Esophagus muscularis mucosa (tissue), 4 donors: ENCODE results near the gene GPR152. TPM values are rescaled to one million over a fixed set of nuclear protein-coding genes. Genes with fewer than 3 reads are reported as not detected.

Source experiments
- DNase-seq: peaks from one replicate; pipeline ENCODE4 v3.0.0-alpha.2; 2017; ENCODE audit errors: extremely low spot score
- H3K27ac ChIP-seq, 4 donors: fragments of 200-600 bp; sonication (generic); replicated peaks in 1 of 4; 1 replicate in 3 of 4; 2 replicates in 1 of 4; pipeline ENCODE4 v1.5.1; 2016 to 2019; ENCODE audit warnings: mild to moderate bottlenecking in 1 of 4
- H3K27me3 ChIP-seq, 4 donors: fragments of 200-600 bp; sonication (generic); one replicate each; pipeline versions ENCODE4 v1.5.1 to v1.6.0; 2016 to 2019
- H3K36me3 ChIP-seq, 4 donors: fragments of 200-600 bp; sonication (generic); one replicate each; pipeline ENCODE4 v1.5.1; 2016 to 2019
- H3K4me1 ChIP-seq, 4 donors: fragments of 200-600 bp; sonication (generic); one replicate each; pipeline ENCODE4 v1.5.1; 2016 to 2019
- H3K4me3 ChIP-seq, 4 donors: fragments of 200-600 bp; sonication (generic); 1 replicate in 2 of 4; 2 replicates in 2 of 4; pipeline ENCODE4 v1.5.1; 2016 to 2019; ENCODE audit warnings: mild to moderate bottlenecking in 4 of 4, moderate library complexity in 1 of 4
- H3K9me3 ChIP-seq, 4 donors: fragments of 200-600 bp; sonication (generic); 1 replicate in 3 of 4; 2 replicates in 1 of 4; pipeline ENCODE4 v1.5.1; 2016 to 2019
- EP300 ChIP-seq: sonication (generic); formaldehyde crosslinking; IDR thresholded peaks from one replicate; pipeline ENCODE4 v1.6.1; 2017; ENCODE audit warnings: antibody characterized with exemption
- POLR2A ChIP-seq: fragments of 450-650 bp; IDR thresholded peaks from one replicate; pipeline ENCODE4 v1.6.1; 2017; ENCODE audit warnings: antibody characterized with exemption, moderate library complexity, mild to moderate bottlenecking, low read depth
- POLR2AphosphoS5 ChIP-seq, 2 donors: sonication (generic); formaldehyde crosslinking; IDR thresholded peaks; one replicate each; pipeline ENCODE4 v1.6.1; 2017; ENCODE audit warnings: antibody characterized with exemption in 2 of 2
- WGBS: methylation state at CpG from one replicate; pipeline ENCODE4 v1.1.5; 2018; 5-methylcytosine and 5-hydroxymethylcytosine counted together
- intact Hi-C: fragments of 100-400 bp; cut with DNase I; formaldehyde crosslinking; loops from one replicate; pipeline ENCODE4 v1.15.1; 2023
- total RNA-seq, 4 donors: library from RNA; depleted of rRNA; stranded (reverse); fragments of >200 nt; gene quantifications; one replicate each; pipeline versions ENCODE4 v1.1.0 to v1.2.1, GENCODE V29; 2016
- TF ChIP-seq, protein P1 (sequence below), 3 experiments: fragments of 200-600 bp in 2 of 3; fragments of 450-650 bp in 1 of 3; sonication (generic) in 2 of 3; IDR thresholded peaks; one replicate each; pipeline ENCODE4 v1.5.1; 2017 to 2019; ENCODE audit warnings: antibody characterized with exemption in 3 of 3, mild to moderate bottlenecking in 2 of 3, moderate library complexity in 1 of 3

The GPR152 gene
- total RNA-seq, 4 donors from 2014 or later = not detected

- 76% methylated on average over 6 of the region's 18 CpGs for WGBS
- intact Hi-C loops = no loop called here
- H3K9me3 ChIP-seq = no peaks in the 10 kb centered on the region
- H3K27ac ChIP-seq = no peak overlapping the region
- H3K4me1 ChIP-seq = peaks cover 0 to 23% (median 12%) of the 10 kb centered on the region in 4 donors
- H3K4me3 ChIP-seq = no peak overlapping the region
- TF ChIP-seq POLR2AphosphoS5 (IDR thresholded peaks at IDR 0.05) = no peak
- no peak for TF ChIP-seq EP300
- TF ChIP-seq, protein P1, sequence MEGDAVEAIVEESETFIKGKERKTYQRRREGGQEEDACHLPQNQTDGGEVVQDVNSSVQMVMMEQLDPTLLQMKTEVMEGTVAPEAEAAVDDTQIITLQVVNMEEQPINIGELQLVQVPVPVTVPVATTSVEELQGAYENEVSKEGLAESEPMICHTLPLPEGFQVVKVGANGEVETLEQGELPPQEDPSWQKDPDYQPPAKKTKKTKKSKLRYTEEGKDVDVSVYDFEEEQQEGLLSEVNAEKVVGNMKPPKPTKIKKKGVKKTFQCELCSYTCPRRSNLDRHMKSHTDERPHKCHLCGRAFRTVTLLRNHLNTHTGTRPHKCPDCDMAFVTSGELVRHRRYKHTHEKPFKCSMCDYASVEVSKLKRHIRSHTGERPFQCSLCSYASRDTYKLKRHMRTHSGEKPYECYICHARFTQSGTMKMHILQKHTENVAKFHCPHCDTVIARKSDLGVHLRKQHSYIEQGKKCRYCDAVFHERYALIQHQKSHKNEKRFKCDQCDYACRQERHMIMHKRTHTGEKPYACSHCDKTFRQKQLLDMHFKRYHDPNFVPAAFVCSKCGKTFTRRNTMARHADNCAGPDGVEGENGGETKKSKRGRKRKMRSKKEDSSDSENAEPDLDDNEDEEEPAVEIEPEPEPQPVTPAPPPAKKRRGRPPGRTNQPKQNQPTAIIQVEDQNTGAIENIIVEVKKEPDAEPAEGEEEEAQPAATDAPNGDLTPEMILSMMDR (IDR thresholded peaks at IDR 0.05) = no peak
- TF ChIP-seq POLR2A = no peak
- no peaks in the 10 kb centered on the region for H3K36me3 ChIP-seq
- DNase-seq = no peak
- peaks cover 0 to 90% (median 10%) of the 10 kb centered on the region in 4 donors for H3K27me3 ChIP-seq
Measured at GRCh38 chr11:67408437-67409200, 43.9 kb downstream of the GPR152 start.

GRCh38 chr11:67407688-67408163 is 44.8 kb downstream of the GPR152 start:
- Histone ChIP-seq H3K27me3 (peaks cover 0 to 96% (median 10%) of the 10 kb centered on the region in 4 donors), H3K4me3 (no peak overlapping the region), H3K4me1 (peaks cover 0 to 26% (median 17%) of the 10 kb centered on the region in 4 donors), H3K9me3 (no peaks in the 10 kb centered on the region), H3K36me3 (no peaks in the 10 kb centered on the region), H3K27ac (no peak overlapping the region)
- 54% methylated on average over 10 of the region's 12 CpGs for WGBS
- TF ChIP-seq POLR2AphosphoS5 (IDR thresholded peaks at IDR 0.05) = no peak
- intact Hi-C loops = no loop called here
- no peak for DNase-seq

- Histone ChIP-seq H3K4me1 (peaks cover 4 to 29% (median 22%) of the 10 kb centered on the region in 4 donors), H3K27ac (no peak overlapping the region), H3K27me3 (peaks cover 0 to 92% (median 10%) of the 10 kb centered on the region in 4 donors), H3K36me3 (no peaks in the 10 kb centered on the region), H3K4me3 (no peak overlapping the region), H3K9me3 (no peaks in the 10 kb centered on the region)
- TF ChIP-seq EP300 = no peak
- TF ChIP-seq, protein P1 (IDR thresholded peaks at IDR 0.05) = no peak
- no peak for TF ChIP-seq POLR2A
- TF ChIP-seq POLR2AphosphoS5 (IDR thresholded peaks at IDR 0.05) = no peak
- 49% methylated on average over 9 of the region's 12 CpGs for WGBS
- DNase-seq = no peak
- intact Hi-C loops = no loop called here
Measured at GRCh38 chr11:67406969-67407687, 45.4 kb downstream of the GPR152 start.

- intact Hi-C loops = no loop called here
- no peak overlapping the region for H3K27ac ChIP-seq
- WGBS = 77% methylated on average over 14 of the region's 18 CpGs
- H3K27me3 ChIP-seq = peaks cover 0 to 85% (median 10%) of the 10 kb centered on the region in 4 donors
- no peaks in the 10 kb centered on the region for H3K36me3 ChIP-seq
- TF ChIP-seq EP300 = no peak
- no peak for TF ChIP-seq POLR2AphosphoS5 (IDR thresholded peaks at IDR 0.05)
- TF ChIP-seq POLR2A = no peak
- TF ChIP-seq, protein P1 (IDR thresholded peaks at IDR 0.05) = no peak
- peaks cover 6 to 32% (median 25%) of the 10 kb centered on the region in 4 donors for H3K4me1 ChIP-seq
- DNase-seq = no peak
- no peaks in the 10 kb centered on the region for H3K9me3 ChIP-seq
- H3K4me3 ChIP-seq = no peak overlapping the region
Measured at GRCh38 chr11:67406420-67406968, 46.0 kb downstream of the GPR152 start.
